ENCODE measurements around the gene SH3PXD2A. TPM values are rescaled to one million over a fixed set of nuclear protein-coding genes. Genes with fewer than 3 reads are reported as not detected.

The SH3PXD2A gene
- total and polyA plus RNA-seq, 12 donors: 6.9 to 44.9 (median 34.4) TPM

DNA sequence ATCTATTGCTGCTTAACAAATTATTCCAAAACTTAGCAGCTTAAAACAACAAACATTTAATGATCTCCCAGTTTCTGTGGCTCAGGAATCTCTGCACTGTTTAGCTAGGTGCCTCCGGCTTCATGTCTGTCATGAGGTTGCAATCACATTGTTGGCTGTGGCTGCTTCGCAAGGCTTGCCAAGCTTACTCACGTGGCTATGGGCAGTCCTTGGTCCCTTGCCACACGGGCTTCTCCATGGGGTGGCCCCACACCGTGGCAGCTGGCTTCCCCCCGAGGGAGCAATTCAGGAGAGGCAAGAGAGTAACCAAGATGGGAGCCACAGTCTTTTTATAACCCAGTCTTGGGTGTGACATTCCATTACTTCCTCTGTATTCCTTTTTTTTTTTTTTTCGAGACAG lies 294.5 kb downstream of the SH3PXD2A start:
- no peak for TF ChIP-seq CTCF (IDR thresholded peaks at IDR 0.05)
- Histone ChIP-seq H3K9me3 (peaks cover 0 to 6% (median 0%) of the 10 kb centered on the region in 11 donors), H3K4me1 (peaks cover 0 to 3% (median 0%) of the 10 kb centered on the region in 9 donors), H3K27ac (no peak overlapping the region), H3K27me3 (peaks cover 0 to 25% (median 10%) of the 10 kb centered on the region in 7 donors), H3K36me3 (no peaks in the 10 kb centered on the region), H3K4me3 (no peak overlapping the region)
- ATAC-seq (no peak), DNase-seq (no peak)
- intact Hi-C loops (cut with DNase I): loop anchor here in 1 of 10 donors (10.0 kb wide), 1 partner anchor 136 kb away; no protein-coding TSS in a partner anchor
- WGBS, 2 donors: 85 to 89% methylated on average over 7 of the region's 7 CpGs

DNA sequence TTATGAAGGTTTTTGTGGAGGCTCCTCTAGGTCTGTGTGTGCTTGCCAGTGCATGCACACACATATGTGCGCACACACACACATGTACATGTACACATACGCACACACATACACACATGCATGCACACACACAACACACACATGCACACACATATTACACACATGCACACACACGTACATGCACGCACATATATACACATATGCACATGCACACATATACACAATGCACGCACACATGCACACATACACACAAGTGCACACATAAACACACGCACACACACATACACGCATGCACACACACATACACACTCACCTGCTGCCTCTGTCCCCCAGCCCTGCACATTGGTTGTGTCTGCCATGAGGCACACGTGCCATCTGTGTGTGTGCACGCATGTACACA lies 295.6 kb downstream of the SH3PXD2A start:
- Histone ChIP-seq H3K4me3 (no peak overlapping the region), H3K9me3 (peaks cover 0 to 6% (median 0%) of the 10 kb centered on the region in 11 donors), H3K4me1 (peaks cover 0 to 11% (median 6%) of the 10 kb centered on the region in 9 donors), H3K27ac (no peak overlapping the region), H3K27me3 (peaks cover 0 to 27% (median 10%) of the 10 kb centered on the region in 7 donors), H3K36me3 (no peaks in the 10 kb centered on the region)
- intact Hi-C loops (cut with DNase I): loop anchor here in 1 of 10 donors (10.0 kb wide), 1 partner anchor 135 kb away; no protein-coding TSS in a partner anchor
- ATAC-seq (no peak), DNase-seq (no peak)
- 80 to 88% methylated on average over 9 of the region's 9 CpGs for WGBS, 2 donors
- TF ChIP-seq CTCF (IDR thresholded peaks at IDR 0.05): no peak

- no peak for TF ChIP-seq CTCF (IDR thresholded peaks at IDR 0.05)
- H3K36me3 ChIP-seq: no peaks in the 10 kb centered on the region
- intact Hi-C loops (cut with DNase I): no loop called here
- no peak overlapping the region for H3K4me3 ChIP-seq
- no peak overlapping the region for H3K27ac ChIP-seq
- DNase-seq (no peak), ATAC-seq (no peak)
- peaks cover 0 to 12% (median 9%) of the 10 kb centered on the region in 9 donors for H3K4me1 ChIP-seq
- peaks cover 0 to 25% (median 10%) of the 10 kb centered on the region in 7 donors for H3K27me3 ChIP-seq
- 63 to 70% methylated on average over 9 of the region's 9 CpGs for WGBS, 2 donors
- H3K9me3 ChIP-seq: peaks cover 0 to 6% (median 0%) of the 10 kb centered on the region in 11 donors
These were observed 296.5 kb downstream of the SH3PXD2A start for GRCh38 chr10:103558911-103559310.

DNA sequence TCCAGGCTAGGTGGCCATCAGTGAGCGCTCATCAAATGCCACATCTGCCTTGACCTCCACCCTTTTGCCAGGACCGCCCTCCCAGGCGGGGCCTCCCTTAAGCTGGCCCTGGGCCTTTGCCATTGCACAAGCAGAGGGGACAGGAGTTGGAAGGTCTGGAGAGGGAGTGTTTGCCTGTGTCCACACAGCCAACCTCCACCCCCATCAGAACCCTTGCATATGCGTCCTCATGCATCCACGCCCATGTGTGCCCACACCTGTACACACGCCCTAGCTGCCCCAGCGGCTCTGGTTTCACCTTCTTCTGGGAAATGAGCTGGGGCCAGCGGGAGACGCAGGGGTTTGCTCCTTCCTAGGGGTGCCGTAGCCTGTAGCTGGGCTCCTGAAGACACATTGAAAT lies 297.9 kb downstream of the SH3PXD2A start:
- no peak for TF ChIP-seq CTCF (IDR thresholded peaks at IDR 0.05)
- Histone ChIP-seq H3K4me3 (no peak overlapping the region), H3K9me3 (peaks cover 0 to 6% (median 0%) of the 10 kb centered on the region in 11 donors), H3K4me1 (peaks cover 0 to 13% (median 9%) of the 10 kb centered on the region in 9 donors), H3K27ac (no peak overlapping the region), H3K36me3 (no peaks in the 10 kb centered on the region), H3K27me3 (peaks cover 0 to 27% (median 10%) of the 10 kb centered on the region in 7 donors)
- ATAC-seq (no peak), DNase-seq (no peak)
- WGBS, 2 donors: 97 to 99% methylated on average over 10 of the region's 10 CpGs
- intact Hi-C loops (cut with DNase I): no loop called here

All from heart right ventricle (tissue), 16 donors.